Psoas muscle (tissue), 8 donors: Measurements from ENCODE around the gene CXCR4. TPM values are rescaled to one million over a fixed set of nuclear protein-coding genes. Genes with fewer than 3 reads are reported as not detected.

Experiments used
- ATAC-seq, 4 donors: fragments of 200-7000 bp; cut with Tn5 transposase; one replicate each; pipeline ENCODE4 v1.9.1; 2020; ENCODE audit warnings: moderate library complexity in 3 of 4, mild to moderate bottlenecking in 2 of 4
- DNase-seq, 2 donors: peaks; one replicate each; pipeline ENCODE4 v3.0.0-alpha.2; 2020
- H3K27ac ChIP-seq: fragments of 200-600 bp; one replicate; pipeline ENCODE4 v1.8.0; 2022
- H3K27me3 ChIP-seq, 3 donors: fragments of 200-600 bp in 1 of 3; one replicate each; pipeline versions ENCODE4 v1.6.1 to v1.8.0; 2013 to 2022; ENCODE audit warnings: low read length in 2 of 3, mild to moderate bottlenecking in 2 of 3, moderate library complexity in 1 of 3; ENCODE audit not compliant: insufficient read depth in 3 of 3
- H3K36me3 ChIP-seq, 2 donors: fragments of 200-600 bp in 1 of 2; one replicate each; pipeline versions ENCODE4 v1.6.1 to v1.8.0; 2013 to 2022; ENCODE audit warnings: low read depth in 1 of 2, mild to moderate bottlenecking in 1 of 2, moderate library complexity in 1 of 2; ENCODE audit not compliant: insufficient read depth in 1 of 2
- H3K4me1 ChIP-seq: fragments of 200-600 bp; one replicate; pipeline ENCODE4 v1.8.0; 2022
- H3K4me3 ChIP-seq: fragments of 200-600 bp; one replicate; pipeline ENCODE4 v1.8.0; 2022; ENCODE audit warnings: mild to moderate bottlenecking
- H3K9me3 ChIP-seq: fragments of 200-600 bp; one replicate; pipeline ENCODE4 v1.8.0; 2022
- CTCF ChIP-seq: fragments of 200-600 bp; IDR thresholded peaks from one replicate; pipeline ENCODE4 v1.8.0; 2022; ENCODE audit warnings: antibody characterized with exemption
- WGBS, 3 donors: extraction: QIAGEN DNeasy Blood & Tissue Kit; methylation state at CpG; one replicate each; pipeline versions ENCODE4 v1.1.6 to v1.1.7; 2013; 5-methylcytosine and 5-hydroxymethylcytosine counted together
- intact Hi-C, 2 donors: fragments of 100-400 bp; cut with DNase I; formaldehyde crosslinking; loops; one replicate each; pipeline versions ENCODE4 v1.11.0 to v1.14.2; 2022
- polyA plus RNA-seq, 3 donors: library from polyadenylated mRNA; stranded (reverse); fragments of 200-250 nt; gene quantifications; one replicate each; pipeline ENCODE4 v1.2.3, GENCODE V29; 2013
- total RNA-seq, 4 donors: library from RNA; stranded (reverse); fragmentation: NEBNext Ultra II Directional in 2 of 4; extraction: Animal tissue kit (Norgen Biotek cat#: 25700) in 2 of 4; gene quantifications; one replicate each; pipeline versions ENCODE4 v1.2.1 to v1.2.4, GENCODE V29; 2021 to 2023
- donor health status: healthy with polysubstance abuse.
- donor health status: DM: no; HTN: no; CAD: no; lungs with moderate emphysema.
- donor health status: Bipolar disorder and iron deficiency.
- donor health status: healthy.
- donor health status: DM: yes; HTN: yes; CAD: no.
- donor health status: DM: no; HTN: no; CAD: no.
- donor health status: DM: no; HTN: no; CAD: no.
- donor health status: DM: yes; HTN: yes; CAD: no.

Gene CXCR4
- total and polyA plus RNA-seq, 7 donors = 1.8 to 9.1 (median 3.0) TPM

GRCh38 chr2:136065384-136065783, 52.6 kb downstream of the CXCR4 start:
- no peak for TF ChIP-seq CTCF
- 43 to 50% (median 48%) methylated on average over 2 of the region's 2 CpGs for WGBS, 3 donors
- intact Hi-C loops = no loop called here
- Histone ChIP-seq H3K27ac (no peak overlapping the region), H3K4me1 (no peaks in the 10 kb centered on the region), H3K27me3 (no peaks in the 10 kb centered on the region), H3K4me3 (no peak overlapping the region), H3K36me3 (no peaks in the 10 kb centered on the region), H3K9me3 (no peaks in the 10 kb centered on the region)
- no peak for DNase-seq
- ATAC-seq = no peak

Other genes starting within 250 kb of the CXCR4 start
- 1 to 10 TPM; 6.0 to 9.4 (median 6.3) TPM for gene MCM6, start 241.7 kb downstream of the CXCR4 start, total RNA-seq
- 1 to 10 TPM; 3.3 to 4.9 (median 4.5) TPM for gene MCM6, start 241.7 kb downstream of the CXCR4 start, polyA plus RNA-seq
- gene DARS1, start 132.5 kb downstream of the CXCR4 start, total RNA-seq = 10 to 100 TPM; 61.8 to 89.7 (median 73.4) TPM
- gene DARS1, start 132.5 kb downstream of the CXCR4 start, polyA plus RNA-seq = 10 to 100 TPM; 54.2 to 81.2 (median 73.5) TPM